GM10266 (cell line): ENCODE results near the gene ETS1.

Experiments used
- DNase-seq: peaks from one replicate; pipeline ENCODE4 v3.0.0; 2012; ENCODE audit errors: extremely low spot score
- CTCF ChIP-seq: IDR thresholded peaks from 2 replicates; pipeline ENCODE4 v1.5.1; 2012; ENCODE audit warnings: mild to moderate bottlenecking, low read depth; ENCODE audit not compliant: control insufficient read depth, insufficient read depth; ENCODE audit errors: missing control alignments

The ETS1 gene

GRCh38 chr11:128518493-128519207 lies 68.7 kb downstream of the ETS1 start:
- TF ChIP-seq CTCF, result no peak
- DNase-seq, result no peak

- no peak for DNase-seq
- TF ChIP-seq CTCF, result no peak
These were observed 69.7 kb downstream of the ETS1 start for GRCh38 chr11:128517451-128518230.

- no peak for DNase-seq
- no peak for TF ChIP-seq CTCF
These were observed 70.5 kb downstream of the ETS1 start for GRCh38 chr11:128516886-128517285.

- DNase-seq, result no peak
- TF ChIP-seq CTCF, result no peak
These were observed 71.3 kb downstream of the ETS1 start for GRCh38 chr11:128515826-128516778.

- no peak for TF ChIP-seq CTCF
- no peak for DNase-seq
These were observed 72.3 kb downstream of the ETS1 start for GRCh38 chr11:128515086-128515485.

- DNase-seq, result no peak
- no peak for TF ChIP-seq CTCF
These were observed 73.3 kb downstream of the ETS1 start for GRCh38 chr11:128513915-128514681.
